GM10266 (cell line): ENCODE measurements around the gene KCNH6.

Experiments
- DNase-seq: peaks from one replicate; pipeline ENCODE4 v3.0.0; 2012; ENCODE audit errors: extremely low spot score
- CTCF ChIP-seq: IDR thresholded peaks from 2 replicates; pipeline ENCODE4 v1.5.1; 2012; ENCODE audit warnings: mild to moderate bottlenecking, low read depth; ENCODE audit not compliant: control insufficient read depth, insufficient read depth; ENCODE audit errors: missing control alignments

KCNH6 gene

GRCh38 chr17:63563339-63563738, 40.2 kb downstream of the KCNH6 start:
- DNase-seq: no peak
- no peak for TF ChIP-seq CTCF

- TF ChIP-seq CTCF: no peak
- no peak for DNase-seq
Measured at GRCh38 chr17:63564562-63564961, 41.4 kb downstream of the KCNH6 start.

GRCh38 chr17:63567229-63567628, 44.1 kb downstream of the KCNH6 start:
- DNase-seq: no peak
- no peak for TF ChIP-seq CTCF

- no peak for DNase-seq
- no peak for TF ChIP-seq CTCF
Measured at GRCh38 chr17:63568563-63568962, 45.4 kb downstream of the KCNH6 start.

- DNase-seq: no peak
- TF ChIP-seq CTCF: no peak
Measured at GRCh38 chr17:63571632-63572310, 48.6 kb downstream of the KCNH6 start.

- TF ChIP-seq CTCF: no peak
- DNase-seq: no peak
Measured at GRCh38 chr17:63573634-63574033, 50.5 kb downstream of the KCNH6 start.

- no peak for DNase-seq
- no peak for TF ChIP-seq CTCF
Measured at GRCh38 chr17:63578027-63578768, 55.0 kb downstream of the KCNH6 start.
